ENCODE results near the gene PAPPA.

The PAPPA gene

DNA sequence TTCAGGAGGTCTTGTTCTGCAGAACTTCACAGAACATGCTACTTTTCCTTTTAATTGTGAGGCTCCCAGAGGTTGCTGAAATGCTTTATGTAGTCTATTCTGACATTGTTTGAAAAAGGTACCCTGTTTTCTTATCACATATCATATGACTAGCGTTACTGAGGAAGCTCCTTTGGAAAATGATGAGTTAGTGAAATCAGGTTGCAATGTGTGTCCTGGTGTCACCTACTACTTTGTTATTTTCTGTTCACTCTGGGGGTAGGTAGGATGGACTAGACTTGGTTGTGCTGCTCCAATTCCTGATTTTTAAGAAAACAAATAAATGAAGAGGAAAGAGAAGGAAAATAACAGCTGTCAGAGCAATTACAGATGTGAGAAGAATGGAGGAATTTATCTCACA is 93.7 kb downstream of the PAPPA start:
- no peak overlapping the region for H3K27ac ChIP-seq
- no peak for DNase-seq
- TF ChIP-seq, protein P1, sequence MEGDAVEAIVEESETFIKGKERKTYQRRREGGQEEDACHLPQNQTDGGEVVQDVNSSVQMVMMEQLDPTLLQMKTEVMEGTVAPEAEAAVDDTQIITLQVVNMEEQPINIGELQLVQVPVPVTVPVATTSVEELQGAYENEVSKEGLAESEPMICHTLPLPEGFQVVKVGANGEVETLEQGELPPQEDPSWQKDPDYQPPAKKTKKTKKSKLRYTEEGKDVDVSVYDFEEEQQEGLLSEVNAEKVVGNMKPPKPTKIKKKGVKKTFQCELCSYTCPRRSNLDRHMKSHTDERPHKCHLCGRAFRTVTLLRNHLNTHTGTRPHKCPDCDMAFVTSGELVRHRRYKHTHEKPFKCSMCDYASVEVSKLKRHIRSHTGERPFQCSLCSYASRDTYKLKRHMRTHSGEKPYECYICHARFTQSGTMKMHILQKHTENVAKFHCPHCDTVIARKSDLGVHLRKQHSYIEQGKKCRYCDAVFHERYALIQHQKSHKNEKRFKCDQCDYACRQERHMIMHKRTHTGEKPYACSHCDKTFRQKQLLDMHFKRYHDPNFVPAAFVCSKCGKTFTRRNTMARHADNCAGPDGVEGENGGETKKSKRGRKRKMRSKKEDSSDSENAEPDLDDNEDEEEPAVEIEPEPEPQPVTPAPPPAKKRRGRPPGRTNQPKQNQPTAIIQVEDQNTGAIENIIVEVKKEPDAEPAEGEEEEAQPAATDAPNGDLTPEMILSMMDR (IDR thresholded peaks at IDR 0.05): no peak
- no peaks in the 10 kb centered on the region for H3K27me3 ChIP-seq
- intact Hi-C loops (cut with DNase I; ENCODE audit: low total_unique reads): no loop called here
- peaks cover 0 to 8% (median 0%) of the 10 kb centered on the region in 3 donors for H3K36me3 ChIP-seq
- no peaks in the 10 kb centered on the region for H3K9me3 ChIP-seq
- H3K4me1 ChIP-seq: no peaks in the 10 kb centered on the region
- H3K4me3 ChIP-seq: no peak overlapping the region

- Histone ChIP-seq H3K4me1 (no peaks in the 10 kb centered on the region), H3K36me3 (peaks cover 0 to 3% (median 0%) of the 10 kb centered on the region in 3 donors), H3K27ac (no peak overlapping the region), H3K9me3 (no peaks in the 10 kb centered on the region), H3K27me3 (no peaks in the 10 kb centered on the region), H3K4me3 (no peak overlapping the region)
- DNase-seq: no peak
- intact Hi-C loops (cut with DNase I; ENCODE audit: low total_unique reads): no loop called here
- TF ChIP-seq, protein P1 (IDR thresholded peaks at IDR 0.05): no peak
Observed at GRCh38 chr9:116247791-116248374, 94.3 kb downstream of the PAPPA start.

GRCh38 chr9:116250891-116251290 is 97.3 kb downstream of the PAPPA start:
- Histone ChIP-seq H3K27me3 (no peaks in the 10 kb centered on the region), H3K9me3 (no peaks in the 10 kb centered on the region), H3K4me1 (no peaks in the 10 kb centered on the region), H3K36me3 (no peaks in the 10 kb centered on the region), H3K27ac (no peak overlapping the region), H3K4me3 (no peak overlapping the region)
- TF ChIP-seq, protein P1 (IDR thresholded peaks at IDR 0.05): no peak
- intact Hi-C loops (cut with DNase I; ENCODE audit: low total_unique reads): no loop called here
- DNase-seq: no peak

GRCh38 chr9:116251366-116251765 is 97.8 kb downstream of the PAPPA start:
- Histone ChIP-seq H3K36me3 (no peaks in the 10 kb centered on the region), H3K4me1 (no peaks in the 10 kb centered on the region), H3K9me3 (no peaks in the 10 kb centered on the region), H3K4me3 (no peak overlapping the region), H3K27ac (no peak overlapping the region), H3K27me3 (no peaks in the 10 kb centered on the region)
- intact Hi-C loops (cut with DNase I; ENCODE audit: low total_unique reads): no loop called here
- TF ChIP-seq, protein P1 (IDR thresholded peaks at IDR 0.05): no peak
- no peak for DNase-seq

GRCh38 chr9:116260531-116260930 is 106.9 kb downstream of the PAPPA start:
- TF ChIP-seq, protein P1 (IDR thresholded peaks at IDR 0.05): no peak
- intact Hi-C loops (cut with DNase I; ENCODE audit: low total_unique reads): no loop called here
- DNase-seq: no peak
- Histone ChIP-seq H3K4me3 (no peak overlapping the region), H3K36me3 (no peaks in the 10 kb centered on the region), H3K27me3 (no peaks in the 10 kb centered on the region), H3K4me1 (no peaks in the 10 kb centered on the region), H3K9me3 (no peaks in the 10 kb centered on the region), H3K27ac (no peak overlapping the region)

DNA sequence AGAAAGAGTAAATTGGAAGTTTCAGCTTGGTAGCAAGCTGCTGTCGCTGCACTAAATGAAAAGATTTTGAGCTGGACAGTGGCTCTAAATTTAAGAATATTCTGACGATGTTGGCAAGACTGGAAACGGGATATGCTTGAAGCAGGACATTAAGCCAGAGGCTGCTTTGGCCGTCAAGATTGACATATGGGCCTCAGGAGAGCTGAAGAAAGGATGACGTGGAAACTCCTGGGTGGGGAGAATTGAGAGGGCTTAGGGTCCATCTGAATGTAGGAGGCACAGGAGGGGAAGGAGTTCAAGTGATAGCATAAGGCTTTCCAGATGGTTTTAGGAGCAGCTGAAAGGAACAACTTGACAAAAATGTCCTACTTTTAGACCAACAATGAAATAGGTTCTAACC is 108.9 kb downstream of the PAPPA start:
- Histone ChIP-seq H3K9me3 (no peaks in the 10 kb centered on the region), H3K27ac (no peak overlapping the region), H3K4me3 (no peak overlapping the region), H3K4me1 (no peaks in the 10 kb centered on the region), H3K27me3 (no peaks in the 10 kb centered on the region), H3K36me3 (no peaks in the 10 kb centered on the region)
- DNase-seq: no peak
- TF ChIP-seq, protein P1 (IDR thresholded peaks at IDR 0.05): no peak
- intact Hi-C loops (cut with DNase I; ENCODE audit: low total_unique reads): no loop called here
